GM21528 (cell line): ENCODE results near the gene PARD3.
"Not testable (repeated sequence)": the region's sequence is repeated elsewhere in the genome, so short reads cannot be mapped to it uniquely, and the experiment has no call there.

ENCODE experiments used
- ATAC-seq: cut with Tn5 transposase; IDR thresholded peaks from one replicate; pipeline ENCODE4 v1.9.1; 2021; ENCODE audit warnings: mild to moderate bottlenecking, moderate library complexity; ENCODE audit not compliant: unreplicated experiment, low FRiP score

PARD3 gene

GRCh38 chr10:34771106-34771505 lies 44.0 kb downstream of the PARD3 start:
- ATAC-seq, result no peak

GRCh38 chr10:34769899-34770298 lies 45.2 kb downstream of the PARD3 start:
- no peak for ATAC-seq

GRCh38 chr10:34768972-34769330 lies 46.1 kb downstream of the PARD3 start:
- no peak for ATAC-seq

- no peak for ATAC-seq
Measured at GRCh38 chr10:34768261-34768971, 46.7 kb downstream of the PARD3 start.

GRCh38 chr10:34766811-34767494 lies 48.1 kb downstream of the PARD3 start:
- ATAC-seq, result no peak

- ATAC-seq, result no peak
Measured at GRCh38 chr10:34766266-34766600, 48.9 kb downstream of the PARD3 start.

GRCh38 chr10:34764472-34764946 lies 50.6 kb downstream of the PARD3 start:
- ATAC-seq, result no peak

- ATAC-seq, result no peak
Measured at GRCh38 chr10:34762603-34763299, 52.3 kb downstream of the PARD3 start.

GRCh38 chr10:34762156-34762555 lies 52.9 kb downstream of the PARD3 start:
- no peak for ATAC-seq

GRCh38 chr10:34761453-34761852 lies 53.6 kb downstream of the PARD3 start:
- ATAC-seq, result no peak

GRCh38 chr10:34760606-34761005 lies 54.5 kb downstream of the PARD3 start:
- no peak for ATAC-seq

- ATAC-seq, result no peak
Measured at GRCh38 chr10:34759837-34760215, 55.3 kb downstream of the PARD3 start.

GRCh38 chr10:34759161-34759836 lies 55.8 kb downstream of the PARD3 start:
- ATAC-seq, result no peak

GRCh38 chr10:34758447-34758996 lies 56.6 kb downstream of the PARD3 start:
- no peak for ATAC-seq

- no peak for ATAC-seq
Measured at GRCh38 chr10:34757933-34758332, 57.2 kb downstream of the PARD3 start.

GRCh38 chr10:34757181-34757580 lies 57.9 kb downstream of the PARD3 start:
- ATAC-seq, result not testable (repeated sequence)

GRCh38 chr10:34756584-34756983 lies 58.5 kb downstream of the PARD3 start:
- ATAC-seq, result no peak

GRCh38 chr10:34753014-34753757 lies 61.9 kb downstream of the PARD3 start:
- ATAC-seq, result no peak

GRCh38 chr10:34751272-34751671 lies 63.8 kb downstream of the PARD3 start:
- ATAC-seq, result no peak

GRCh38 chr10:34750795-34751194 lies 64.3 kb downstream of the PARD3 start:
- not testable (repeated sequence) for ATAC-seq
